ENCODE measurements around the gene PPM1F.
"Not testable (repeated sequence)": the region's sequence is repeated elsewhere in the genome, so short reads cannot be mapped to it uniquely, and the experiment has no call there.

PPM1F gene

GRCh38 chr22:21916309-21916918, 36.2 kb downstream of the PPM1F start:
- ATAC-seq: no peak
- TF ChIP-seq ZC3H10 (CRISPR knock-in tag; IDR thresholded peaks at IDR 0.05) (no peak), CSRNP3 (CRISPR knock-in tag; IDR thresholded peaks at IDR 0.05) (no peak), ESRRG (CRISPR knock-in tag; IDR thresholded peaks at IDR 0.05) (no peak), TCF4 (CRISPR knock-in tag; IDR thresholded peaks at IDR 0.05; ENCODE audit: borderline replicate concordance) (no peak), ZNF565 (CRISPR knock-in tag; conservative IDR thresholded peaks at IDR 0.05; ENCODE audit: low read depth) (no peak), BACH2 (CRISPR knock-in tag; IDR thresholded peaks at IDR 0.05; ENCODE audit: borderline replicate concordance) (no peak), PPARA (CRISPR knock-in tag; IDR thresholded peaks at IDR 0.05; ENCODE audit: borderline replicate concordance) (no peak), ZNF8 (CRISPR knock-in tag; IDR thresholded peaks at IDR 0.05) (no peak), TOX (CRISPR knock-in tag; IDR thresholded peaks at IDR 0.05; ENCODE audit: borderline replicate concordance) (no peak), ARNTL (CRISPR knock-in tag; IDR thresholded peaks at IDR 0.05; ENCODE audit: borderline replicate concordance, low read depth) (no peak), PATZ1 (CRISPR knock-in tag; IDR thresholded peaks at IDR 0.05; ENCODE audit: borderline replicate concordance) (no peak), ISL1 (CRISPR knock-in tag; IDR thresholded peaks at IDR 0.05) (no peak), POU6F1 (CRISPR knock-in tag; IDR thresholded peaks at IDR 0.05; ENCODE audit: borderline replicate concordance, low read depth) (no peak), ZFP30 (CRISPR knock-in tag; IDR thresholded peaks at IDR 0.05) (no peak), GLIS3 (CRISPR knock-in tag; IDR thresholded peaks at IDR 0.05) (no peak), OSR1 (CRISPR knock-in tag; IDR thresholded peaks at IDR 0.05) (no peak)

- no peak for ATAC-seq
- no peak for TF ChIP-seq CSRNP3 (CRISPR knock-in tag; IDR thresholded peaks at IDR 0.05)
Measured at GRCh38 chr22:21915624-21916308, 36.9 kb downstream of the PPM1F start.

- ATAC-seq: not testable (repeated sequence)
Measured at GRCh38 chr22:21914033-21914642, 38.5 kb downstream of the PPM1F start.

GRCh38 chr22:21910367-21910766, 42.3 kb downstream of the PPM1F start:
- not testable (repeated sequence) for ATAC-seq

GRCh38 chr22:21909871-21910270, 42.8 kb downstream of the PPM1F start:
- no peak for ATAC-seq
- no peak for TF ChIP-seq CSDC2 (CRISPR knock-in tag; IDR thresholded peaks at IDR 0.05)
- no peak for TF ChIP-seq ZFP3 (CRISPR knock-in tag; IDR thresholded peaks at IDR 0.05)
- no peak for TF ChIP-seq TSHZ2 (CRISPR knock-in tag; IDR thresholded peaks at IDR 0.05)
- TF ChIP-seq CREB5 (CRISPR knock-in tag; IDR thresholded peaks at IDR 0.05; ENCODE audit: low read depth): no peak
- no peak for TF ChIP-seq ISL1 (CRISPR knock-in tag; IDR thresholded peaks at IDR 0.05)

All from SK-N-SH treated with all-trans-retinoic acid at 6 μM for 48 hours (cell line).